Breast epithelium (tissue), 3 donors: Measurements from ENCODE around the gene ANGEL2.

Experiments
- POLR2A ChIP-seq: fragments of 450-650 bp; IDR thresholded peaks from one replicate; pipeline ENCODE4 v1.6.1; 2016; ENCODE audit warnings: antibody characterized with exemption, mild to moderate bottlenecking, moderate library complexity
- POLR2AphosphoS5 ChIP-seq, 3 donors: sonication (generic); formaldehyde crosslinking; IDR thresholded peaks; one replicate each; pipeline ENCODE4 v1.6.1; 2017; ENCODE audit warnings: antibody characterized with exemption in 3 of 3
- TF ChIP-seq, protein P1 (sequence below), 3 donors: fragments of 450-650 bp; IDR thresholded peaks; one replicate each; pipeline ENCODE4 v1.5.1; 2016 to 2017; ENCODE audit warnings: antibody characterized with exemption in 3 of 3, mild to moderate bottlenecking in 3 of 3, moderate library complexity in 3 of 3

- TF ChIP-seq POLR2AphosphoS5 (IDR thresholded peaks at IDR 0.05) (no peak), POLR2A (no peak)
- TF ChIP-seq, protein P1, sequence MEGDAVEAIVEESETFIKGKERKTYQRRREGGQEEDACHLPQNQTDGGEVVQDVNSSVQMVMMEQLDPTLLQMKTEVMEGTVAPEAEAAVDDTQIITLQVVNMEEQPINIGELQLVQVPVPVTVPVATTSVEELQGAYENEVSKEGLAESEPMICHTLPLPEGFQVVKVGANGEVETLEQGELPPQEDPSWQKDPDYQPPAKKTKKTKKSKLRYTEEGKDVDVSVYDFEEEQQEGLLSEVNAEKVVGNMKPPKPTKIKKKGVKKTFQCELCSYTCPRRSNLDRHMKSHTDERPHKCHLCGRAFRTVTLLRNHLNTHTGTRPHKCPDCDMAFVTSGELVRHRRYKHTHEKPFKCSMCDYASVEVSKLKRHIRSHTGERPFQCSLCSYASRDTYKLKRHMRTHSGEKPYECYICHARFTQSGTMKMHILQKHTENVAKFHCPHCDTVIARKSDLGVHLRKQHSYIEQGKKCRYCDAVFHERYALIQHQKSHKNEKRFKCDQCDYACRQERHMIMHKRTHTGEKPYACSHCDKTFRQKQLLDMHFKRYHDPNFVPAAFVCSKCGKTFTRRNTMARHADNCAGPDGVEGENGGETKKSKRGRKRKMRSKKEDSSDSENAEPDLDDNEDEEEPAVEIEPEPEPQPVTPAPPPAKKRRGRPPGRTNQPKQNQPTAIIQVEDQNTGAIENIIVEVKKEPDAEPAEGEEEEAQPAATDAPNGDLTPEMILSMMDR (IDR thresholded peaks at IDR 0.05): no peak
Measured at GRCh38 chr1:212951947-212952640, 63.6 kb downstream of the ANGEL2 start.
